NCI-H1694 (cell line): ENCODE measurements around the gene CIRBP.

Experiments
- DNase-seq: peaks from one replicate; lab custom pipeline; 2025; lab: John Stamatoyannopoulos, UW

The CIRBP gene

DNA sequence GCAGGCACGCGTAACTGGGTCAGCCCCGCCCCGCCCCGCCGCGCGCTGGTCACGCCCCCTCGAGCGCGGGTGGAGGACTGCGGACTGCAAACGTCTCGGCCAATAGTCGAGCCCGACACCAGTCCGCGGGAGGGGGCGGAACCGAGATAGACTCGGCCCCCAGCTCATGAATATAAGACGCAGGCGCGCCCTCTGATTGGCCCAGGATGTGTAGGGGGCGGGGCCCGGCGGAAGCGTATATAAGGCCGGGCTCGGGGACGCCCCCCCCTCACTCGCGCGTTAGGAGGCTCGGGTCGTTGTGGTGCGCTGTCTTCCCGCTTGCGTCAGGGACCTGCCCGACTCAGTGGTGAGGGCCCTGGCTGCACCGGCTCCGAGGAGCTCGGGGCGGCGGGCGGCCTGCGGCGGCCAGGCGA is at the start of gene CIRBP:
Gene CIRBP (plus strand): TSS at position 268 of the 413 bp plus-strand sequence. CDS start 1,602 bp downstream, outside the sequence.
- peak; percentile 94 for DNase-seq

- no peak for DNase-seq
These were observed 49.2 kb upstream of the CIRBP start for GRCh38 chr19:1219786-1220476.

GRCh38 chr19:1220477-1220930 is 48.6 kb upstream of the CIRBP start:
- DNase-seq, result peak; percentile 29

GRCh38 chr19:1220976-1221903 is 47.9 kb upstream of the CIRBP start:
- no peak for DNase-seq

- DNase-seq, result no peak
These were observed 47.3 kb upstream of the CIRBP start for GRCh38 chr19:1221904-1222255.

- DNase-seq, result no peak
These were observed 46.7 kb upstream of the CIRBP start for GRCh38 chr19:1222394-1222793.

- DNase-seq, result no peak
These were observed 45.9 kb upstream of the CIRBP start for GRCh38 chr19:1223018-1223855.

- DNase-seq, result no peak
These were observed 44.9 kb upstream of the CIRBP start for GRCh38 chr19:1224047-1224825.

- no peak for DNase-seq
These were observed 44.3 kb upstream of the CIRBP start for GRCh38 chr19:1224847-1225246.

DNA sequence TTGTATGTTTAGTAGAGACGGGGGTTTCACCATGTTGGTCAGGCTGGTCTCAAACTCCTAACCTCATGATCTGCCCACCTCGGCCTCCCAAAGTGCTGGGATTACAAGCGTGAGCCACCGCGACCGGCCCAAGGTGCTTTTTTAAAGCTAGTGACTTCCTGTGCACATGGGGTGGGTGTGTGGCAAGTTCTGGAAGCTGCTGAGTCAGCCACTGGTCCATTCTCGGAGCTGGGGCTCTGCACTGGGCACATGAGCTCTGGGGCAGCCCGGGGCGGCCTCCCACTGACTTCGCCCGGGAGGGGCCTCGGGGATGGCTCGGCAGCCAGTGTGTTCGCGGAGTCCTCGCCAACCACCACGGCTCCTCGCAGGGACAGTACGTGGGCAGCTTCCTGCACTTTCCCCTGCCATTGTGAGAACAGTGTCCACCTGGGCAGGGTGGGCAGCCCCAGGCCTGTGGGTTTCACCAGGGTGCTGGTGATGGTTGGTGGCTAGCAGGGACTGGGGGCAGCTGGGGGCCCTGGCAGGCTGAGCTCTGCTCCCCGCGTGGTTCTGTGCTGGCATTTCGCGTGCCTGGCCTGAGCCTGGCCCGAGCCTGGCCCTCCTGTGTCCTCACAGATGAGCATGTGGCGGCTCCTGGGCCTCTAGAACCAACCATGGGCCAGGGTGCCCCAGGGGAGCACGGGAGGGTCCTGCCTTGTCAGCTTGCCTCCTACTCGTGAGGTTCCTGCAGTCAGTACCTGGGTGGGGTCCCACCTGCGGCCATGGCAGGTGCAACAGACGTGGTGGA is 43.5 kb upstream of the CIRBP start:
- no peak for DNase-seq

- no peak for DNase-seq
These were observed 43.0 kb upstream of the CIRBP start for GRCh38 chr19:1226227-1226518.

- no peak for DNase-seq
These were observed 42.4 kb upstream of the CIRBP start for GRCh38 chr19:1226522-1227303.

GRCh38 chr19:1227304-1228054 is 41.7 kb upstream of the CIRBP start:
- DNase-seq, result no peak

DNA sequence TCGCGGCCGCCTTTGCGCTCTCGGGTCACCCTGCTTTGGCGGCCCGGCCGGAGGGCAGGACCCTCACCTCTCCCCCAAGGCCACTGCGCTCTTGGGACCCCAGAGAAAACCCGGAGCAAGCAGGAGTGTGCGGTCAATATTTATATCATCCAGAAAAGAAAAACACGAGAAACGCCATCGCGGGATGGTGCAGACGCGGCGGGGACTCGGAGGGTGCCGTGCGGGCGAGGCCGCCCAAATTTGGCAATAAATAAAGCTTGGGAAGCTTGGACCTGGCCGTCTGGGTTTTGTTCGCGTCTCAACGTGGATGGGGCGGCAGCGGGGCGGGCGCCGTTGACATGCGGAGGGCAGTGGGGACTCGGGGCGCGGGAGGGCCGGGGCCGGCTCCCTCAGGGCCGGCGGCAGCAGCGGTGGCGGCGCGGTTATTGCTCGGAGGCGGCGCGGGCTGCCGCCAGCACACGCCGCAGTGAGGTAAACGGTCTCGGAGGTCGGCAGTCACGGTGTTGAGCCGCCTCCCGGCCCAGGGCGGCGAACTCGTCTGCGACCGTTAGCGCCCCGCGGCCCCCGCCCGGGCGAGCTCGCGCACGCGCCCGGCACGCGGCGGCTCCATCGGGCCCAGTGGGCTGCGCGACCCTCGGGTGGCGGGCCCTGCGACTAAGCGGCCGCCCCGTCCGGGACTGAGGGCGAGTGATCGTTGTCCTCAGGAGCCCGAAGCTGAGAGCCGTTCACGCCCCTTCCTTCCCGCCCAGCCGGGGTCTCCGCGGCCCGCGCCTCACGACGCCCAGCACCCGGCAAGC is 40.8 kb upstream of the CIRBP start:
- DNase-seq, result no peak

DNA sequence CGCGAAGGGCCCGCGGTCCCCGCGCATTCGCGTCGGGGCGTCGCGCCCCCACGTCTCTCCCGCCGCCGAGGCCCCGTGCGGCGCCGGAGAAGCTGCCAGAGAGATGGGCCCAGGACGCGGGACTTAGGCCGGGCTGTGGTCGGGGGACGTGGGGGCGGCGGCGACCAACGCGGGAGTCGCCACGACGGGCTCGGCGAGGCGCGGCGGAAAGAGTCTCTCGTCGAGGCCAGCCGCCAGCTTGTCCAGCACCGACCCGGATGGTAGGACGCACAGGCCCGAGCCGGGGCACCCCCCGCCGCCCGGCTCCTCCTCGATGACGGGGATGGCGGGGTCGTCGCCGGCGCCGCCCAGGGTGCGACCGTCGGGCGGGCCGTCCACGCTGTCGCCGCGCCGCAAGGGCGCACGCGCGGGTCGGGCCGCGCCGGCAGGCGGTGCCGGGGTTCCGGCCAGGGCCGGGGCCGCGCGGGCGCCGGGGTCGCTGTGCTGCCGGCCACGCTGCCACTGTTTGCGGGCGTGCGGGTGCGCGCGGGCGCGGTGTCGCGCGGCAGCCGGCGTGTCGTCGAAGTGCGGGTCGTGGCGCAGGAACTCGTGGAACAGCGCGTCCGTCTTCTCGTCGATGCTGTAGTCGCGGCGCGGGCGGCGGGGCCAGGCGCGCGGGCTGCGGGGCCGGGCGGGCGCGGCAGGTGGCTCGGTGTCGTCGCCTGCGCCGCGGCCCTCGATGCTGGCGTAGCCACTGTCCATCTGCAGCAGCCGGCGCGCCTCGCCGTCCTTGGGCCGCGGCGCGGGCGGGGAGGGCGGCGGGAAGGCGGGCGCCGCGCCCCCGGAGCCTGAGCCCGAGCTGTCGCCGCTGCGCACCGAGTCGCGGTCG is 39.8 kb upstream of the CIRBP start:
- no peak for DNase-seq

- no peak for DNase-seq
These were observed 39.0 kb upstream of the CIRBP start for GRCh38 chr19:1229924-1230782.
